Liver (tissue), 3 donors: Measurements from ENCODE around the gene MMP20.

Experiments
- TAF1 ChIP-seq: conservative IDR thresholded peaks from 2 replicates; pipeline ENCODE4 v1.6.1; 2016; ENCODE audit warnings: antibody characterized with exemption, mild to moderate bottlenecking
- YY1 ChIP-seq: IDR thresholded peaks from 2 replicates; pipeline ENCODE4 v1.6.1; 2016; ENCODE audit warnings: antibody characterized with exemption, mild to moderate bottlenecking
- ZBTB33 ChIP-seq: IDR thresholded peaks from 2 replicates; pipeline ENCODE4 v1.6.1; 2016; ENCODE audit warnings: antibody characterized with exemption
- TF ChIP-seq, protein P1 (sequence below): fragments of 150-350 bp; IDR thresholded peaks from 2 replicates; pipeline ENCODE4 v1.5.1; 2017; ENCODE audit warnings: improper control_type of control experiment, low read depth, low read length; ENCODE audit not compliant: missing input control
- TF ChIP-seq, protein P2 (sequence below): IDR thresholded peaks from 2 replicates; pipeline ENCODE4 v1.6.1; 2016; ENCODE audit warnings: antibody characterized with exemption
- donor health status: healthy.
- donor health status: healthy.

DNA sequence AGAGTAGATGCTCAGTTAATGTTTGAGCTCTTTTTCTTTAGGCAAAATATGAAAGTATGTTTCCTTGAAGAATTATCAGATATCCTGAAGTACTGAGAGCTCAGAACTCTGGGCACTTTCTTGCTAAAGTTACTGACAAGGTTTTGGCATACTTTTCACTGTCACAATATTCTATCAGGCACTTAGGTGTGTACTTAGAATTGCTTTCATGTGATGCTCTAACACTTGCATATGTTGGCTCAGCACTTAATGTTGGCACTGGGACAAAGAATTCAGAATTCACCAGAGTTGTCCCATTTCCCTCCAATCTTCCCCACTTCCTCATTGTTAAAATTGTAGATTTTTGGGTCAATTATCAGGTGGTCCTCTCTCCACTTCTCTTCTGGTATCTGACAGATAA, 5.0 kb downstream of the MMP20 start:
- TF ChIP-seq, protein P1, sequence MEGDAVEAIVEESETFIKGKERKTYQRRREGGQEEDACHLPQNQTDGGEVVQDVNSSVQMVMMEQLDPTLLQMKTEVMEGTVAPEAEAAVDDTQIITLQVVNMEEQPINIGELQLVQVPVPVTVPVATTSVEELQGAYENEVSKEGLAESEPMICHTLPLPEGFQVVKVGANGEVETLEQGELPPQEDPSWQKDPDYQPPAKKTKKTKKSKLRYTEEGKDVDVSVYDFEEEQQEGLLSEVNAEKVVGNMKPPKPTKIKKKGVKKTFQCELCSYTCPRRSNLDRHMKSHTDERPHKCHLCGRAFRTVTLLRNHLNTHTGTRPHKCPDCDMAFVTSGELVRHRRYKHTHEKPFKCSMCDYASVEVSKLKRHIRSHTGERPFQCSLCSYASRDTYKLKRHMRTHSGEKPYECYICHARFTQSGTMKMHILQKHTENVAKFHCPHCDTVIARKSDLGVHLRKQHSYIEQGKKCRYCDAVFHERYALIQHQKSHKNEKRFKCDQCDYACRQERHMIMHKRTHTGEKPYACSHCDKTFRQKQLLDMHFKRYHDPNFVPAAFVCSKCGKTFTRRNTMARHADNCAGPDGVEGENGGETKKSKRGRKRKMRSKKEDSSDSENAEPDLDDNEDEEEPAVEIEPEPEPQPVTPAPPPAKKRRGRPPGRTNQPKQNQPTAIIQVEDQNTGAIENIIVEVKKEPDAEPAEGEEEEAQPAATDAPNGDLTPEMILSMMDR, result no peak
- TF ChIP-seq YY1 (no peak), TAF1 (no peak), ZBTB33 (no peak)
- TF ChIP-seq, protein P2, sequence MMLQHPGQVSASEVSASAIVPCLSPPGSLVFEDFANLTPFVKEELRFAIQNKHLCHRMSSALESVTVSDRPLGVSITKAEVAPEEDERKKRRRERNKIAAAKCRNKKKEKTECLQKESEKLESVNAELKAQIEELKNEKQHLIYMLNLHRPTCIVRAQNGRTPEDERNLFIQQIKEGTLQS, result no peak
